ENCODE data around the gene TRABD. TPM values are rescaled to one million over a fixed set of nuclear protein-coding genes. Genes with fewer than 3 reads are reported as not detected.

The TRABD gene
- total and polyA plus RNA-seq, 2 donors from 2014 or later: 34.2 to 56.3 TPM

GRCh38 chr22:50224071-50224470, 38.4 kb downstream of the TRABD start:
- peaks cover 0 to 2% (median 0%) of the 10 kb centered on the region in 3 donors for H3K4me1 ChIP-seq (ENCODE audit: control insufficient read depth in 2 of 3, insufficient read depth in 2 of 3, low read depth in 1 of 3, low read length in 3 of 3)
- intact Hi-C loops (cut with DNase I): no loop called here
- H3K36me3 ChIP-seq (ENCODE audit: control insufficient read depth in 2 of 3, insufficient read depth in 3 of 3, low read length in 3 of 3): peaks cover 2 to 36% (median 27%) of the 10 kb centered on the region in 3 donors
- FAIRE-seq (no peak), DNase-seq (no peak)
- no peaks in the 10 kb centered on the region for H3K9me3 ChIP-seq (ENCODE audit: control insufficient read depth in 2 of 3, insufficient read depth in 1 of 3, low read length in 3 of 3)
- H3K27me3 ChIP-seq (ENCODE audit: control insufficient read depth, insufficient read depth, low read length): no peaks in the 10 kb centered on the region
- no peak overlapping the region for H3K9ac ChIP-seq (ENCODE audit: low read length in 3 of 3)
- H3K4me3 ChIP-seq (ENCODE audit: low read length in 3 of 3): no peak overlapping the region
- no peak for TF ChIP-seq CTCF (IDR thresholded peaks at IDR 0.05; ENCODE audit: borderline replicate concordance, extremely low read depth, insufficient read depth)
- H3K27ac ChIP-seq (ENCODE audit: low read depth in 2 of 2, low read length in 2 of 2): no peak overlapping the region

GRCh38 chr22:50225200-50225969, 39.7 kb downstream of the TRABD start:
- no peaks in the 10 kb centered on the region for H3K27me3 ChIP-seq (ENCODE audit: control insufficient read depth, insufficient read depth, low read length)
- H3K4me3 ChIP-seq (ENCODE audit: low read length in 3 of 3): no peak overlapping the region
- H3K27ac ChIP-seq (ENCODE audit: low read depth in 2 of 2, low read length in 2 of 2): no peak overlapping the region
- H3K9ac ChIP-seq (ENCODE audit: low read length in 3 of 3): no peak overlapping the region
- H3K9me3 ChIP-seq (ENCODE audit: control insufficient read depth in 2 of 3, insufficient read depth in 1 of 3, low read length in 3 of 3): no peaks in the 10 kb centered on the region
- DNase-seq: no peak
- peaks cover 2 to 36% (median 28%) of the 10 kb centered on the region in 3 donors for H3K36me3 ChIP-seq (ENCODE audit: control insufficient read depth in 2 of 3, insufficient read depth in 3 of 3, low read length in 3 of 3)
- TF ChIP-seq CTCF (IDR thresholded peaks at IDR 0.05; ENCODE audit: borderline replicate concordance, extremely low read depth, insufficient read depth): no peak
- no peak for FAIRE-seq
- no peaks in the 10 kb centered on the region for H3K4me1 ChIP-seq (ENCODE audit: control insufficient read depth in 2 of 3, insufficient read depth in 2 of 3, low read depth in 1 of 3, low read length in 3 of 3)
- intact Hi-C loops (cut with DNase I): no loop called here

GRCh38 chr22:50226063-50226874, 40.6 kb downstream of the TRABD start:
- FAIRE-seq (no peak), DNase-seq (no peak)
- peaks cover 0 to 30% (median 22%) of the 10 kb centered on the region in 3 donors for H3K36me3 ChIP-seq (ENCODE audit: control insufficient read depth in 2 of 3, insufficient read depth in 3 of 3, low read length in 3 of 3)
- TF ChIP-seq CTCF (IDR thresholded peaks at IDR 0.05; ENCODE audit: borderline replicate concordance, extremely low read depth, insufficient read depth): no peak
- H3K27me3 ChIP-seq (ENCODE audit: control insufficient read depth, insufficient read depth, low read length): no peaks in the 10 kb centered on the region
- no peak overlapping the region for H3K27ac ChIP-seq (ENCODE audit: low read depth in 2 of 2, low read length in 2 of 2)
- intact Hi-C loops (cut with DNase I): no loop called here
- H3K9me3 ChIP-seq (ENCODE audit: control insufficient read depth in 2 of 3, insufficient read depth in 1 of 3, low read length in 3 of 3): no peaks in the 10 kb centered on the region
- no peak overlapping the region for H3K9ac ChIP-seq (ENCODE audit: low read length in 3 of 3)
- no peak overlapping the region for H3K4me3 ChIP-seq (ENCODE audit: low read length in 3 of 3)
- H3K4me1 ChIP-seq (ENCODE audit: control insufficient read depth in 2 of 3, insufficient read depth in 2 of 3, low read depth in 1 of 3, low read length in 3 of 3): no peaks in the 10 kb centered on the region

Measured in kidney (tissue), 14 donors.